ENCODE results near the gene ZP1.

DNA sequence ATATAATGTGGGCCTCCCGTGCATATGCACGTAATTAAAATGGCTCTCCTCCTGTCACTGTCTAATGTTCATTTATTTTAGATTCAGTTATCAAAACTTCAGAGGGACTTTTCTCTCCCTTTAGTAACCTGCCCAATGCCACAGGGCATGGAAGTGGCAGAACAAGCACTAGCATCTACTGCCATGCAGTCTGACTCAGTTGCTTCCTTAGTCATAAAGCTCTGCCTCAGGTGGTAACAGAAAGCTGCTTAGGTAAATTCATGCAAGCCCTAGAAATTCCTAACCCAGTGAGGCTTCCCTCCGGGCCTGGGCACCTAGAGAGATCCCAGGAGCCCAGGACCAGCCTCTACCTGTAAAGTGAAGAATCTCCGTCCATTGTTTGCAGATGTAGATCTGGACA lies 30.2 kb downstream of the ZP1 start:
- TF ChIP-seq, protein P1, sequence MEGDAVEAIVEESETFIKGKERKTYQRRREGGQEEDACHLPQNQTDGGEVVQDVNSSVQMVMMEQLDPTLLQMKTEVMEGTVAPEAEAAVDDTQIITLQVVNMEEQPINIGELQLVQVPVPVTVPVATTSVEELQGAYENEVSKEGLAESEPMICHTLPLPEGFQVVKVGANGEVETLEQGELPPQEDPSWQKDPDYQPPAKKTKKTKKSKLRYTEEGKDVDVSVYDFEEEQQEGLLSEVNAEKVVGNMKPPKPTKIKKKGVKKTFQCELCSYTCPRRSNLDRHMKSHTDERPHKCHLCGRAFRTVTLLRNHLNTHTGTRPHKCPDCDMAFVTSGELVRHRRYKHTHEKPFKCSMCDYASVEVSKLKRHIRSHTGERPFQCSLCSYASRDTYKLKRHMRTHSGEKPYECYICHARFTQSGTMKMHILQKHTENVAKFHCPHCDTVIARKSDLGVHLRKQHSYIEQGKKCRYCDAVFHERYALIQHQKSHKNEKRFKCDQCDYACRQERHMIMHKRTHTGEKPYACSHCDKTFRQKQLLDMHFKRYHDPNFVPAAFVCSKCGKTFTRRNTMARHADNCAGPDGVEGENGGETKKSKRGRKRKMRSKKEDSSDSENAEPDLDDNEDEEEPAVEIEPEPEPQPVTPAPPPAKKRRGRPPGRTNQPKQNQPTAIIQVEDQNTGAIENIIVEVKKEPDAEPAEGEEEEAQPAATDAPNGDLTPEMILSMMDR (IDR thresholded peaks at IDR 0.05; ENCODE audit: low read depth, low read length, missing input control) = no peak
- TF ChIP-seq EGR1 (IDR thresholded peaks at IDR 0.05; ENCODE audit: low read depth in 2 of 2) (no peak), JUND (IDR thresholded peaks at IDR 0.05) (no peak), RXRA (IDR thresholded peaks at IDR 0.05) (no peak), RAD21 (IDR thresholded peaks at IDR 0.05) (no peak), TAF1 (conservative IDR thresholded peaks at IDR 0.05) (no peak)
- TF ChIP-seq, protein P2, sequence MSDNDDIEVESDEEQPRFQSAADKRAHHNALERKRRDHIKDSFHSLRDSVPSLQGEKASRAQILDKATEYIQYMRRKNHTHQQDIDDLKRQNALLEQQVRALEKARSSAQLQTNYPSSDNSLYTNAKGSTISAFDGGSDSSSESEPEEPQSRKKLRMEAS (IDR thresholded peaks at IDR 0.05) = no peak
- TF ChIP-seq, protein P3, sequence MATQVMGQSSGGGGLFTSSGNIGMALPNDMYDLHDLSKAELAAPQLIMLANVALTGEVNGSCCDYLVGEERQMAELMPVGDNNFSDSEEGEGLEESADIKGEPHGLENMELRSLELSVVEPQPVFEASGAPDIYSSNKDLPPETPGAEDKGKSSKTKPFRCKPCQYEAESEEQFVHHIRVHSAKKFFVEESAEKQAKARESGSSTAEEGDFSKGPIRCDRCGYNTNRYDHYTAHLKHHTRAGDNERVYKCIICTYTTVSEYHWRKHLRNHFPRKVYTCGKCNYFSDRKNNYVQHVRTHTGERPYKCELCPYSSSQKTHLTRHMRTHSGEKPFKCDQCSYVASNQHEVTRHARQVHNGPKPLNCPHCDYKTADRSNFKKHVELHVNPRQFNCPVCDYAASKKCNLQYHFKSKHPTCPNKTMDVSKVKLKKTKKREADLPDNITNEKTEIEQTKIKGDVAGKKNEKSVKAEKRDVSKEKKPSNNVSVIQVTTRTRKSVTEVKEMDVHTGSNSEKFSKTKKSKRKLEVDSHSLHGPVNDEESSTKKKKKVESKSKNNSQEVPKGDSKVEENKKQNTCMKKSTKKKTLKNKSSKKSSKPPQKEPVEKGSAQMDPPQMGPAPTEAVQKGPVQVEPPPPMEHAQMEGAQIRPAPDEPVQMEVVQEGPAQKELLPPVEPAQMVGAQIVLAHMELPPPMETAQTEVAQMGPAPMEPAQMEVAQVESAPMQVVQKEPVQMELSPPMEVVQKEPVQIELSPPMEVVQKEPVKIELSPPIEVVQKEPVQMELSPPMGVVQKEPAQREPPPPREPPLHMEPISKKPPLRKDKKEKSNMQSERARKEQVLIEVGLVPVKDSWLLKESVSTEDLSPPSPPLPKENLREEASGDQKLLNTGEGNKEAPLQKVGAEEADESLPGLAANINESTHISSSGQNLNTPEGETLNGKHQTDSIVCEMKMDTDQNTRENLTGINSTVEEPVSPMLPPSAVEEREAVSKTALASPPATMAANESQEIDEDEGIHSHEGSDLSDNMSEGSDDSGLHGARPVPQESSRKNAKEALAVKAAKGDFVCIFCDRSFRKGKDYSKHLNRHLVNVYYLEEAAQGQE (IDR thresholded peaks at IDR 0.05) = no peak

Measured in liver (tissue), 3 donors.